ENCODE measurements around the gene CPVL.

DNA sequence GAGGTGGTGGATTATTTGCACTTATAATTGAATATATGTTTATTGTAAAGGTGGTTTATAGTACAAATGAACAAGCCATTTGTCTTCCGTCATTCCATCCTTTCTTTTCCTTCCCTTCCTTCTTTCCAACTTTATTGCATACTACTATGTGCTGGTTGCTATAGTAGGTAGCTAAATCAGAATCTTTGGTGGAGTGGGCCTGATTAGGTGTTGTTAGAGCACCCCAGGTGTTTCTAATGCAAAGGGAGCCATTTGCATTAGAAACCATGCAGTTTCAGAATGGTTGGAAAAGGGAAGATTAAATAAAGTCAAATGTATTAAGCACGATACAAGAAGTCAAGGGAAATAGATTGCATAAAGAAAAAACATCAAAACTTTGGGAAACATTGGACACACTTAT, 99.4 kb downstream of the CPVL start:
- no peak for TF ChIP-seq CTCF (IDR thresholded peaks at IDR 0.05)
- TF ChIP-seq POLR2A (IDR thresholded peaks at IDR 0.05) = no peak

Data from body of pancreas (tissue), 4 donors.